HL-60 (cell line): Measurements from ENCODE around the gene SMG1.

ENCODE experiments used
- DNase-seq, 2 experiments: peaks; one replicate each; pipeline ENCODE4 v3.0.0-alpha.2; 2010 to 2020; ENCODE audit warnings: low read depth in 1 of 2, low spot score in 1 of 2
- H3K27ac ChIP-seq: fragments of 250-450 bp; sonication (Bioruptor Pico); replicated peaks from 2 replicates; pipeline ENCODE4 v1.5.1; 2020; ENCODE audit warnings: mild to moderate bottlenecking, moderate library complexity
- H3K27me3 ChIP-seq: fragments of 250-450 bp; sonication (Bioruptor Pico); 2 replicates; pipeline ENCODE4 v1.5.1; 2021; ENCODE audit warnings: mild to moderate bottlenecking, moderate library complexity; ENCODE audit not compliant: insufficient read depth, poor library complexity, severe bottlenecking
- H3K4me3 ChIP-seq: replicated peaks from 2 replicates; pipeline ENCODE4 v1.5.1; 2011; ENCODE audit warnings: mild to moderate bottlenecking, control low read depth, low read length; ENCODE audit not compliant: insufficient read depth
- CTCF ChIP-seq: IDR thresholded peaks from one replicate; pipeline ENCODE4 v1.5.1; 2011; ENCODE audit warnings: low read length, control low read depth, inconsistent platforms; ENCODE audit not compliant: insufficient read depth
- GABPA ChIP-seq: IDR thresholded peaks from 2 replicates; pipeline ENCODE4 v1.6.1; 2012; ENCODE audit warnings: low read depth
- POLR2AphosphoS5 ChIP-seq: IDR thresholded peaks from 2 replicates; pipeline ENCODE4 v1.6.1; 2012; ENCODE audit warnings: low read depth
- REST ChIP-seq: IDR thresholded peaks from 2 replicates; pipeline ENCODE4 v1.6.1; 2012; ENCODE audit warnings: low read depth; ENCODE audit not compliant: insufficient replicate concordance
- SPI1 ChIP-seq: IDR thresholded peaks from 2 replicates; pipeline ENCODE4 v1.6.1; 2012; ENCODE audit warnings: low read depth, mild to moderate bottlenecking, borderline replicate concordance

SMG1 gene

GRCh38 chr16:18855196-18855595, 71.0 kb downstream of the SMG1 start:
- DNase-seq, result no peak
- Histone ChIP-seq H3K27me3 (no peaks in the 10 kb centered on the region), H3K4me3 (no peak overlapping the region), H3K27ac (no peak overlapping the region)
- TF ChIP-seq SPI1 (no peak), CTCF (no peak), REST (no peak), POLR2AphosphoS5 (no peak), GABPA (no peak)

- DNase-seq, result no peak
- TF ChIP-seq SPI1 (no peak), REST (no peak), GABPA (no peak), CTCF (no peak), POLR2AphosphoS5 (no peak)
- H3K27ac ChIP-seq, result no peak overlapping the region
- H3K27me3 ChIP-seq, result no peaks in the 10 kb centered on the region
- H3K4me3 ChIP-seq, result no peak overlapping the region
Measured at GRCh38 chr16:18853694-18854093, 72.5 kb downstream of the SMG1 start.

- no peak for DNase-seq
- Histone ChIP-seq H3K4me3 (no peak overlapping the region), H3K27ac (no peak overlapping the region), H3K27me3 (no peaks in the 10 kb centered on the region)
- TF ChIP-seq SPI1 (no peak), POLR2AphosphoS5 (no peak), GABPA (no peak), REST (no peak)
Measured at GRCh38 chr16:18852647-18853046, 73.6 kb downstream of the SMG1 start.
